ENCODE results near the gene NEU3.

NEU3 gene

GRCh38 chr11:75050516-75050915 is 61.8 kb downstream of the NEU3 start:
- H3K4me3 ChIP-seq (ENCODE audit: low read length), result no peak overlapping the region
- no peak for TF ChIP-seq CTCF (conservative IDR thresholded peaks at IDR 0.05; ENCODE audit: low read depth, low read length)
- no peak for DNase-seq (ENCODE audit: low read depth)

GRCh38 chr11:75051043-75051442 is 62.3 kb downstream of the NEU3 start:
- DNase-seq (ENCODE audit: low read depth), result no peak
- TF ChIP-seq CTCF (conservative IDR thresholded peaks at IDR 0.05; ENCODE audit: low read depth, low read length), result no peak
- H3K4me3 ChIP-seq (ENCODE audit: low read length), result no peak overlapping the region

GRCh38 chr11:75052457-75052856 is 63.7 kb downstream of the NEU3 start:
- no peak for TF ChIP-seq CTCF (conservative IDR thresholded peaks at IDR 0.05; ENCODE audit: low read depth, low read length)

GRCh38 chr11:75055511-75055910 is 66.8 kb downstream of the NEU3 start:
- no peak for DNase-seq (ENCODE audit: low read depth)
- TF ChIP-seq CTCF (conservative IDR thresholded peaks at IDR 0.05; ENCODE audit: low read depth, low read length), result no peak
- no peak overlapping the region for H3K4me3 ChIP-seq (ENCODE audit: low read length)

More at GRCh38 chr11:75052457-75052856, 63.7 kb downstream of the NEU3 start:
- DNase-seq (ENCODE audit: low read depth), result no peak
- no peak overlapping the region for H3K4me3 ChIP-seq (ENCODE audit: low read length)

- no peak for TF ChIP-seq CTCF (conservative IDR thresholded peaks at IDR 0.05; ENCODE audit: low read depth, low read length)
- H3K4me3 ChIP-seq (ENCODE audit: low read length), result no peak overlapping the region
- no peak for DNase-seq (ENCODE audit: low read depth)
These were observed 68.1 kb downstream of the NEU3 start for GRCh38 chr11:75056814-75057213.

GRCh38 chr11:75059299-75059698 is 70.6 kb downstream of the NEU3 start:
- no peak for TF ChIP-seq CTCF (conservative IDR thresholded peaks at IDR 0.05; ENCODE audit: low read depth, low read length)
- no peak overlapping the region for H3K4me3 ChIP-seq (ENCODE audit: low read length)
- no peak for DNase-seq (ENCODE audit: low read depth)

- TF ChIP-seq CTCF (conservative IDR thresholded peaks at IDR 0.05; ENCODE audit: low read depth, low read length), result no peak
- no peak overlapping the region for H3K4me3 ChIP-seq (ENCODE audit: low read length)
- no peak for DNase-seq (ENCODE audit: low read depth)
These were observed 75.1 kb downstream of the NEU3 start for GRCh38 chr11:75063741-75064314.
